K562 (cell line): ENCODE results near the gene DDAH2. TPM values are rescaled to one million over a fixed set of nuclear protein-coding genes. Genes with fewer than 3 reads are reported as not detected.
A peak's percentile ranks its signal among the peaks of the same experiment; 100 is the strongest.

Experiments used
- CEBPG ChIP-seq, 3 experiments: fragments of 200-800 bp in 1 of 3; sonication (Bioruptor generic) in 1 of 3; sonication (generic) in 1 of 3; formaldehyde crosslinking in 1 of 3; IDR thresholded peaks in 2 of 3; conservative IDR thresholded peaks in 1 of 3; 2 replicates each; pipeline versions ENCODE4 v1.6.1 to v1.8.0; 2016 to 2022; ENCODE audit warnings: missing compliant biosample characterization in 2 of 3, missing genetic modification characterization in 2 of 3, mild to moderate bottlenecking in 1 of 3, missing genetic modification reagents in 1 of 3
- CTBP1 ChIP-seq: fragments of 450-650 bp; IDR thresholded peaks from 2 replicates; pipeline ENCODE4 v1.6.1; 2016; ENCODE audit warnings: borderline replicate concordance
- ESRRB ChIP-seq: fragments of 250-450 bp; sonication (Bioruptor Pico); IDR thresholded peaks from 2 replicates; pipeline ENCODE4 v1.5.0; 2020; ENCODE audit warnings: mild to moderate bottlenecking, moderate library complexity, borderline replicate concordance
- FIP1L1 ChIP-seq: fragments of 200-400 bp; formaldehyde crosslinking; IDR thresholded peaks from 2 replicates; pipeline ENCODE4 v1.6.1; 2018; ENCODE audit warnings: mild to moderate bottlenecking, low read depth, low read length; ENCODE audit not compliant: poor library complexity, severe bottlenecking
- HDAC1 ChIP-seq, 2 experiments: fragments of 450-650 bp; IDR thresholded peaks; 2 replicates each; pipeline ENCODE4 v1.6.1; 2016 to 2017; ENCODE audit warnings: inconsistent platforms in 1 of 2, mild to moderate bottlenecking in 1 of 2, moderate library complexity in 1 of 2
- KDM5B ChIP-seq: fragments of 200-600 bp; sonication (generic); IDR thresholded peaks from 2 replicates; pipeline ENCODE4 v1.6.1; 2012; ENCODE audit warnings: low read depth, mild to moderate bottlenecking, moderate library complexity, low read length, control low read depth, inconsistent platforms; ENCODE audit not compliant: insufficient replicate concordance
- MCM5 ChIP-seq: fragments of 450-650 bp; IDR thresholded peaks from 2 replicates; pipeline ENCODE4 v1.6.1; 2016; ENCODE audit warnings: low read depth
- MYC ChIP-seq, 2 experiments: fragments of 250-450 bp in 1 of 2; sonication (Bioruptor Pico) in 1 of 2; IDR thresholded peaks; 2 replicates each; pipeline versions ENCODE4 v1.5.1 to v1.6.1; 2012 to 2021; ENCODE audit warnings: low read depth in 2 of 2, borderline replicate concordance in 1 of 2, improper control_type of control experiment in 1 of 2, low read length in 1 of 2, mild to moderate bottlenecking in 1 of 2, moderate library complexity in 1 of 2
- PHF8 ChIP-seq: fragments of 200-600 bp; sonication (generic); IDR thresholded peaks from 2 replicates; pipeline ENCODE4 v1.6.1; 2012; ENCODE audit warnings: mixed run types, mild to moderate bottlenecking, inconsistent platforms, low read length, moderate library complexity, borderline replicate concordance
- RBBP5 ChIP-seq: fragments of 200-600 bp; sonication (generic); IDR thresholded peaks from 2 replicates; pipeline ENCODE4 v1.6.1; 2012; ENCODE audit warnings: borderline replicate concordance, mild to moderate bottlenecking, low read length, control low read depth, inconsistent platforms; ENCODE audit not compliant: insufficient read depth, poor library complexity, severe bottlenecking
- RBM14 ChIP-seq: fragments of 200-400 bp; formaldehyde crosslinking; IDR thresholded peaks from 2 replicates; pipeline ENCODE4 v1.6.1; 2018; ENCODE audit warnings: low read depth, mild to moderate bottlenecking, low read length, moderate library complexity, borderline replicate concordance; ENCODE audit not compliant: insufficient read depth
- STAT5A ChIP-seq: IDR thresholded peaks from 2 replicates; pipeline ENCODE4 v1.6.1; 2012; ENCODE audit warnings: low read length, inconsistent platforms, borderline replicate concordance
- TCF7L2 ChIP-seq: fragments of 150-350 bp; IDR thresholded peaks from 2 replicates; pipeline ENCODE4 v1.6.1; 2016; ENCODE audit warnings: low read depth, mild to moderate bottlenecking, low read length, moderate library complexity
- TFAM ChIP-seq: fragments of 250-450 bp; sonication (Bioruptor Pico); conservative IDR thresholded peaks from 2 replicates; pipeline ENCODE4 v1.5.0; 2021; ENCODE audit warnings: mild to moderate bottlenecking, moderate library complexity
- TRIM24 ChIP-seq, 2 experiments: fragments of 450-650 bp; IDR thresholded peaks; 2 replicates each; pipeline ENCODE4 v1.6.1; 2016
- U2AF2 ChIP-seq: fragments of 200-400 bp; formaldehyde crosslinking; optimal IDR thresholded peaks from 2 replicates; pipeline ENCODE3; 2017; ENCODE audit warnings: low read depth, mild to moderate bottlenecking, low read length
- YY1 ChIP-seq, 3 experiments: IDR thresholded peaks; 2 replicates each; pipeline ENCODE4 v1.6.1; 2011; ENCODE audit warnings: low read length in 2 of 3, mild to moderate bottlenecking in 2 of 3, moderate library complexity in 2 of 3, borderline replicate concordance in 1 of 3, control low read depth in 1 of 3, low read depth in 1 of 3; ENCODE audit not compliant: insufficient read depth in 3 of 3, insufficient replicate concordance in 2 of 3, control insufficient read depth in 1 of 3, insufficient read length in 1 of 3; ENCODE audit errors: extremely low read depth in 1 of 3
- polyA plus RNA-seq, 8 experiments: library from polyadenylated mRNA; depleted of rRNA in 4 of 8; stranded (reverse) in 5 of 8; unstranded in 3 of 8; fragments of >200 nt; fragmentation: Nextera tagmentation in 2 of 8; fragmentation: Illumina TruSeq in 1 of 8; extraction: Ambion mirVana in 2 of 8; extraction: Trizol in 1 of 8; gene quantifications; 2 replicates each; pipeline versions ENCODE4 v1.2.1 to v1.2.3, GENCODE V29; 2011 to 2014; ENCODE audit warnings: inconsistent platforms in 1 of 8, missing spikeins in 1 of 8
- total RNA-seq, 7 experiments: library from RNA; depleted of rRNA in 6 of 7; stranded (reverse); fragments of >200 nt in 6 of 7; fragmentation: Illumina TruSeq in 2 of 7; extraction: Trizol in 2 of 7; gene quantifications; 2 replicates each; pipeline versions ENCODE4 v1.2.1 to v1.2.3, GENCODE V29; 2011 to 2021; ENCODE audit warnings: low replicate concordance in 1 of 7
- TF ChIP-seq, protein P1 (sequence below): sonication (generic); formaldehyde crosslinking; IDR thresholded peaks from 2 replicates; pipeline ENCODE4 v1.9.0; 2022; ENCODE audit warnings: mild to moderate bottlenecking, missing genetic modification reagents
- TF ChIP-seq, protein P2 (sequence below): fragments of 250-450 bp; sonication (Bioruptor Pico); IDR thresholded peaks from 2 replicates; pipeline ENCODE4 v1.4.0; 2020; ENCODE audit warnings: borderline replicate concordance
- TF ChIP-seq, protein P3 (sequence below): fragments of 450-650 bp; formaldehyde crosslinking; conservative IDR thresholded peaks from 2 replicates; pipeline ENCODE4 v1.4.0; 2022; ENCODE audit warnings: mild to moderate bottlenecking, missing genetic modification characterization

DDAH2 gene
- total and polyA plus RNA-seq, 9 of the 15 experiments (the other 6 are each of a cell fraction or from before 2014, with no cell fraction given) = 1.8 to 45.4 (median 21.4) TPM

DNA sequence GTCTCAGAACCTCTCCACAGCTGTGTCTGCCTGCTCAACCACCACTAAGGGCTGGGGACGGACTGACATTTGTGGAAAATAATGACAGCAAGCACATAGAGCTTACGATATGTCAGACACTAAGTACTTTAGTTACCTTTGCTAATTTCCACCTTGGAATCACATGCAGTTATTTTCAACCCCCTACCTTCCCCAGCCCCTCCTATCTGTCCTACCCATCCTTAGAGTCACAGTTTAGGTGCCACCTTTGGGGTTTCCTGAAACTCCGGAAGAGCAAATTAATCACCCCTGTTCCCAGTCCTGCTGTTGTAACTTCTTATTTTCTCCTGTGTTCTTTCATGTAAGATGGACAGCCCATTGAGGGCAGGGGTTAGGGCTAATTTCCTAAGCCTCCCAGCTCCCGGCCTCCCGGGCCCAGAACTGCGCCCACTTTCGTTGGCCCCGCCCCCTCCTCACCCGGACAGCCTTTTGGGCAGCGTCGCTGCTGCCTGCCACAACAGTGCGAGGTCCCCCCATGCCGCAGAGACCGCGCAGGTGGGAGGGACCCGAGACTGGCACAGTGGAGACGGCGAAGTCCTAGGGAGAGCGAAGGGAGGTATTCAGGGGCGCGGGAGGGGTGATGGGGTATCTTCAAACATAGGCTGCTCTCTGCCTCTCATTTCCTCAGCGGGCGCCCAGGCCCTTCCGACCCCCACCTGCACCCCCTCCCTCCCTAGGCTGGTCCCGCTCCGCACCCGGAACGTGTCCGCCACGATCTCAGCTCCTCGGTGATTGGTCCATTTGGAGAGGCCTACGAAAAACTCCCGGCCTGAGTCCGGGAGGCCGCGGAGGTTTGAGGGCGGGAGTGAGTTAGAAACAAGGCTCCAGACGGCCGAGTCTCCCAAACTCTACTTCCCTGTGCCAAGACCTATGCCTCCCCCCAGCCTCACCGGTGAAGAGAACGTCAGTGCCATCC, 1.1 kb downstream of the DDAH2 start (continued):
- TF ChIP-seq TRIM24 (IDR thresholded peaks at IDR 0.05) (peak in 1 of 2 experiments; percentile 26; a peak in 1 of 4 replicates), MCM5 (no peak), U2AF2 (no peak), TCF7L2 (no peak), RBBP5 (peak; percentile 26), YY1 (IDR thresholded peaks at IDR 0.05; ENCODE audit: borderline replicate concordance in 1 of 3, control insufficient read depth in 1 of 3, extremely low read depth in 1 of 3, insufficient read depth in 3 of 3, insufficient read length in 1 of 3, insufficient replicate concordance in 2 of 3, low read depth in 1 of 3, low read length in 2 of 3) (no peak), PHF8 (no peak), STAT5A (no peak), HDAC1 (IDR thresholded peaks at IDR 0.05) (peak in 1 of 2 experiments; percentile 6; a peak in 1 of 4 replicates), RBM14 (0 out of 2 replicates have a peak, but pooled peaks have one; percentile 78), CTBP1 (0 out of 2 replicates have a peak, but pooled peaks have one; percentile 9), ESRRB (CRISPR knock-in tag) (no peak), TFAM (CRISPR knock-in tag) (no peak), CEBPG (CRISPR knock-in tag; IDR thresholded peaks at IDR 0.05) (0 out of 2 replicates have a peak, but pooled peaks have one; percentile 6), CEBPG (tag; conservative IDR thresholded peaks at IDR 0.05 in 1 of 2, IDR thresholded peaks at IDR 0.05 in 1 of 2) (no peak), FIP1L1 (peak; percentile 33), KDM5B (peak; percentile 6), MYC (IDR thresholded peaks at IDR 0.05; ENCODE audit: low read depth, low read length) (peak; percentile 9; the same call in 1 of the 2 replicates), MYC (CRISPR knock-in tag; IDR thresholded peaks at IDR 0.05; ENCODE audit: borderline replicate concordance, low read depth) (no peak)
- TF ChIP-seq, protein P1, sequence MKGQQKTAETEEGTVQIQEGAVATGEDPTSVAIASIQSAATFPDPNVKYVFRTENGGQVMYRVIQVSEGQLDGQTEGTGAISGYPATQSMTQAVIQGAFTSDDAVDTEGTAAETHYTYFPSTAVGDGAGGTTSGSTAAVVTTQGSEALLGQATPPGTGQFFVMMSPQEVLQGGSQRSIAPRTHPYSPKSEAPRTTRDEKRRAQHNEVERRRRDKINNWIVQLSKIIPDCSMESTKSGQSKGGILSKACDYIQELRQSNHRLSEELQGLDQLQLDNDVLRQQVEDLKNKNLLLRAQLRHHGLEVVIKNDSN (CRISPR knock-in tag) = peak; percentile 42; the same call in 1 of the 2 replicates
- TF ChIP-seq, protein P2, sequence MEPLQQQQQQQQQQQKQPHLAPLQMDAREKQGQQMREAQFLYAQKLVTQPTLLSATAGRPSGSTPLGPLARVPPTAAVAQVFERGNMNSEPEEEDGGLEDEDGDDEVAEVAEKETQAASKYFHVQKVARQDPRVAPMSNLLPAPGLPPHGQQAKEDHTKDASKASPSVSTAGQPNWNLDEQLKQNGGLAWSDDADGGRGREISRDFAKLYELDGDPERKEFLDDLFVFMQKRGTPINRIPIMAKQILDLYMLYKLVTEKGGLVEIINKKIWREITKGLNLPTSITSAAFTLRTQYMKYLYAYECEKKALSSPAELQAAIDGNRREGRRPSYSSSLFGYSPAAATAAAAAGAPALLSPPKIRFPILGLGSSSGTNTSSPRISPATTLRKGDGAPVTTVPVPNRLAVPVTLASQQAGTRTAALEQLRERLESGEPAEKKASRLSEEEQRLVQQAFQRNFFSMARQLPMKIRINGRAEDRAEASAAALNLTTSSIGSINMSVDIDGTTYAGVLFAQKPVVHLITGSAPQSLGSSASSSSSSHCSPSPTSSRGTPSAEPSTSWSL = 0 out of 2 replicates have a peak, but pooled peaks have one; percentile 24
- TF ChIP-seq, protein P3, sequence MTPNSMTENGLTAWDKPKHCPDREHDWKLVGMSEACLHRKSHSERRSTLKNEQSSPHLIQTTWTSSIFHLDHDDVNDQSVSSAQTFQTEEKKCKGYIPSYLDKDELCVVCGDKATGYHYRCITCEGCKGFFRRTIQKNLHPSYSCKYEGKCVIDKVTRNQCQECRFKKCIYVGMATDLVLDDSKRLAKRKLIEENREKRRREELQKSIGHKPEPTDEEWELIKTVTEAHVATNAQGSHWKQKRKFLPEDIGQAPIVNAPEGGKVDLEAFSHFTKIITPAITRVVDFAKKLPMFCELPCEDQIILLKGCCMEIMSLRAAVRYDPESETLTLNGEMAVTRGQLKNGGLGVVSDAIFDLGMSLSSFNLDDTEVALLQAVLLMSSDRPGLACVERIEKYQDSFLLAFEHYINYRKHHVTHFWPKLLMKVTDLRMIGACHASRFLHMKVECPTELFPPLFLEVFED (CRISPR knock-in tag) = peak; percentile 66; the same call in 1 of the 2 replicates
